GM23248 (cell line): ENCODE results near the gene GCNA.

ENCODE experiments used
- EZH2 ChIP-seq: fragments of 200-600 bp; sonication (generic); IDR thresholded peaks from 2 replicates; pipeline ENCODE4 v1.6.1; 2018; ENCODE audit warnings: antibody characterized with exemption, mild to moderate bottlenecking; ENCODE audit not compliant: insufficient read depth, poor library complexity, severe bottlenecking
- EZH2phosphoT487 ChIP-seq: fragments of 200-600 bp; sonication (generic); IDR thresholded peaks from 2 replicates; pipeline ENCODE4 v1.6.1; 2018; ENCODE audit warnings: antibody characterized with exemption, moderate library complexity, mild to moderate bottlenecking, low read depth; ENCODE audit not compliant: insufficient read depth

GRCh38 chrX:71650333-71650969, 72.2 kb downstream of the GCNA start:
- TF ChIP-seq EZH2phosphoT487 (no peak), EZH2 (no peak)
